ENCODE results near the gene PAX5.

The PAX5 gene

DNA sequence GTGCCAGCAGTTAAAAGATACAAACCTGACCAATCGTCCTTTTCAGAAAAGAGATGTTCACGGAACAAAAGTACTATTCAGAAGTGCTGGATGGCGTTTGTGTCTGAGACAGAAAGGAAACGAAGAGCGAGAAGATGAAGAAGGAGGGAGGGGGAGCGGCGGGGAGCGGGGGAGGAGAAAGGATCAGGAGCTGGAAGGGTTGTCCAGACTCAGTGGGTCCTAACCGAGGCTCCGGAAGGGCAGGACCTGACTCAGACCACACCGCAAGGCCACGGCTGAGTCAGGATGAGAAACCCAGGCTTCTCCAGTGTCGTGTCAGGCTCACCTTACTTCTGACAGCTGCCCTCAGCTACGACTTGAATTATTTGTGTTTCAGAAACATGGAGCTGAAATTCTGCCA, 46.2 kb downstream of the PAX5 start:
- Histone ChIP-seq H3K9me3 (ENCODE audit: control insufficient read depth, low read length) (no peaks in the 10 kb centered on the region), H3K4me3 (ENCODE audit: insufficient read depth, low read depth, low read length) (no peak overlapping the region), H3K4me1 (ENCODE audit: control insufficient read depth, insufficient read depth, low read length) (peaks cover 12% of the 10 kb centered on the region), H3K27me3 (ENCODE audit: control insufficient read depth, insufficient read depth, low read length, poor library complexity, severe bottlenecking) (peaks cover 86% of the 10 kb centered on the region), H3K27ac (ENCODE audit: insufficient read depth, low read depth, low read length, poor library complexity, severe bottlenecking) (no peak overlapping the region), H3K36me3 (ENCODE audit: control insufficient read depth, insufficient read depth, low read length) (no peaks in the 10 kb centered on the region)
- 12 to 16% methylated on average over 14 of the region's 14 CpGs for WGBS, 2 experiments

DNA sequence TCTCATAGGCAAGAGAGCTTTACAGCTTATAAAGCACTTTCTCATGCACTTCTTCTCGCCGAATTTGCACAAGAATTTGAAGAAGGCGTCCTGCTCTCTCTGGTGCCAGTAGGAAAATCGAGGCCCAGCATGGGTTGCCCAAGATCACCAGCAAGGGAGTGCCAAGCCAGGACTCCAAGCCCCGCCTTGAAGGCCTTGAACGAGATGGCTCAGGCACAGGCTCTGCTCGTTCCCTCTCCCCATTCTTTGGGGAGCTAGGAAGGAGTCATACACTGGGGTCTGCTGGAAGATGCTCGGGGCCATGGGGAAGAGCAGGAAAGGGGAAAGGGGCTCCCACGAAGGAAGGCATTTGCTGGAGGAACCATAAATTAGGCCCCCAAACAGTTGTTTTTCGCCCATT, 46.7 kb downstream of the PAX5 start:
- Histone ChIP-seq H3K9me3 (ENCODE audit: control insufficient read depth, low read length) (no peaks in the 10 kb centered on the region), H3K4me3 (ENCODE audit: insufficient read depth, low read depth, low read length) (no peak overlapping the region), H3K36me3 (ENCODE audit: control insufficient read depth, insufficient read depth, low read length) (no peaks in the 10 kb centered on the region), H3K4me1 (ENCODE audit: control insufficient read depth, insufficient read depth, low read length) (peaks cover 12% of the 10 kb centered on the region), H3K27me3 (ENCODE audit: control insufficient read depth, insufficient read depth, low read length, poor library complexity, severe bottlenecking) (peaks cover 86% of the 10 kb centered on the region), H3K27ac (ENCODE audit: insufficient read depth, low read depth, low read length, poor library complexity, severe bottlenecking) (no peak overlapping the region)
- 9 to 13% methylated on average over 10 of the region's 10 CpGs for WGBS, 2 experiments

DNA sequence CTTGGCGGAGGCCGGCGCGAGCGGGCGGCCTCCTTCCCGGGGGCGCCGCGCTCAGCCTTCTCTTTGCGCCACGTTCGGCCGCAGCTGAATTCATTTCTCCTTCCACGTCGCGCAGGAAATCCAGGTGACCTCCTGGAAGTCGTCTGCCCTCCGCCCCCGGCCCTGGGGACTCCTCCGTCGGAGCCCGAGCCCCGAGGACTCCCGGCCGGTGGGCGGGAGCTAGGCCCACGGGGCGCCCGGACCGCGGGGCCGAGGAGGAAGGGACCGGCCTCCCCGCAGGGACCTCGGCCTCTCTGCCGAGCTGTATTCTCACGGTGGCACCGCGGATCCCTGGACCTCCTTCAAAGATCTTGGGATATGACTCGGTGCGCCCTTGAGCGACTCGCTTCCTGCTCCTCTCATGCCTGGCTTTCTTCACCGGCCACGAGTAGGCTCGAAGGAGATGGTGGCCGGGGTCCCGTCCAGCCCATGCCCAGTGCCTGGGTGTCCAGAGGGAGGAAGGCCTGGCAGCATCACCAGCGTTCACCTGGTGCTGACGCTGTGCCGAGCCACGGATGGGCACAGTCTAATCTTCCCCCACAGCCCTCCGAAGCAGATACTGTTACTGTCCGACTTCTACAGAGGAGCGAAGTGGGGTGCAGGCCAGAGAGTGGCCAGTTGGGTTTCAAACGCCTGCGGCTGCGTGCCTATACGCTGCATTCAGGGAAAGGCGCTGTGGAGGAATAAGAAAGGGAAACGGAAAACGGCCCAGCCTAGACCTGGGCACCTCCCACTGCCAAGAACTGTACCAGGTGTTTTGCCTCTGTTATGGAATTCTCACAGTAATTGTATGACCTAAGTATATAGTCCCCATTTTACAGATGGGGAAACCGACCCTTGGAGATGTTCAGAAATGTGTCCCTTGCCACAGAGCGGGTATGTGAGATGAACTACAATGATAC, 47.3 kb downstream of the PAX5 start:
- no peak overlapping the region for H3K27ac ChIP-seq (ENCODE audit: insufficient read depth, low read depth, low read length, poor library complexity, severe bottlenecking)
- H3K36me3 ChIP-seq (ENCODE audit: control insufficient read depth, insufficient read depth, low read length), result no peaks in the 10 kb centered on the region
- H3K27me3 ChIP-seq (ENCODE audit: control insufficient read depth, insufficient read depth, low read length, poor library complexity, severe bottlenecking), result peaks cover 87% of the 10 kb centered on the region
- peaks cover 12% of the 10 kb centered on the region for H3K4me1 ChIP-seq (ENCODE audit: control insufficient read depth, insufficient read depth, low read length)
- 2 to 3% methylated on average over 65 of the region's 65 CpGs for WGBS, 2 experiments
- H3K9me3 ChIP-seq (ENCODE audit: control insufficient read depth, low read length), result no peaks in the 10 kb centered on the region
- peak overlapping the region; percentile 39 for H3K4me3 ChIP-seq (ENCODE audit: insufficient read depth, low read depth, low read length)

DNA sequence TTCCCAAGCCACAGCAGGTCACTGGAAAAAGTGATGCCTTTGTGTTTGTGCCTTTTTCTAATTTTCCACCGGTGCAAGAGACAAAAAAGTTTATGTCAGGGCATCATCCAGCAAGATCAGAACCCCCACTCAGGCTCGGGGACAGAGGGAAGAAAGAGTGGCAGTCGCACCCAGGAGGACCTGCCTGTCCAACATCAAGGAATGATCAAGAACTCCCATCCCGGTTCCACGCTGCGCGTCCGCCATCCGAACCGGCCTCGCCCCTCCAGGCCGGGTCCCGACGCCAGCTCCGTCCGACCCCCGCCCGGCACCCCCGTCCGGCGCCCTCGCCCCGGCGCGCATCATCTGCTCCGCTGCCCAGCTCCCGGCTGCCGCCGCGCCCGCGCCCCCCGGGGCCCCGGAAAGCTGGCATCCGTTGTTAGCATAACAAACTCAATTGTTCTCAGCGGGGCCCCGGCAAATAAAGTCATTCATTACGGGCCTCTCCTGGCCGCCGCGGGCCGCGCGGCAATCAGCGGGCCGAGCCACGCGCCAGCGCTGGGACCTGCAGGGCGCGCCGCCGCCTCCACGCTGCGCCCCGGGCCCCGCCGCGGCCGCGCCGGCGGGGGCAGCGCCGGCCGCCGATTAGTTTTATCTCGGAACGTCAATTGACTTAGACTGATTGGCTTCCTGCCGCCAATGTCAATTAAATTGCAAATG, 48.1 kb downstream of the PAX5 start:
- peaks cover 14% of the 10 kb centered on the region for H3K4me1 ChIP-seq (ENCODE audit: control insufficient read depth, insufficient read depth, low read length)
- no peak overlapping the region for H3K27ac ChIP-seq (ENCODE audit: insufficient read depth, low read depth, low read length, poor library complexity, severe bottlenecking)
- H3K36me3 ChIP-seq (ENCODE audit: control insufficient read depth, insufficient read depth, low read length), result no peaks in the 10 kb centered on the region
- peak overlapping the region; percentile 39 for H3K4me3 ChIP-seq (ENCODE audit: insufficient read depth, low read depth, low read length)
- H3K9me3 ChIP-seq (ENCODE audit: control insufficient read depth, low read length), result no peaks in the 10 kb centered on the region
- WGBS, 2 experiments, result 1% methylated on average over 70 of the region's 70 CpGs
- H3K27me3 ChIP-seq (ENCODE audit: control insufficient read depth, insufficient read depth, low read length, poor library complexity, severe bottlenecking), result peaks cover 93% of the 10 kb centered on the region

DNA sequence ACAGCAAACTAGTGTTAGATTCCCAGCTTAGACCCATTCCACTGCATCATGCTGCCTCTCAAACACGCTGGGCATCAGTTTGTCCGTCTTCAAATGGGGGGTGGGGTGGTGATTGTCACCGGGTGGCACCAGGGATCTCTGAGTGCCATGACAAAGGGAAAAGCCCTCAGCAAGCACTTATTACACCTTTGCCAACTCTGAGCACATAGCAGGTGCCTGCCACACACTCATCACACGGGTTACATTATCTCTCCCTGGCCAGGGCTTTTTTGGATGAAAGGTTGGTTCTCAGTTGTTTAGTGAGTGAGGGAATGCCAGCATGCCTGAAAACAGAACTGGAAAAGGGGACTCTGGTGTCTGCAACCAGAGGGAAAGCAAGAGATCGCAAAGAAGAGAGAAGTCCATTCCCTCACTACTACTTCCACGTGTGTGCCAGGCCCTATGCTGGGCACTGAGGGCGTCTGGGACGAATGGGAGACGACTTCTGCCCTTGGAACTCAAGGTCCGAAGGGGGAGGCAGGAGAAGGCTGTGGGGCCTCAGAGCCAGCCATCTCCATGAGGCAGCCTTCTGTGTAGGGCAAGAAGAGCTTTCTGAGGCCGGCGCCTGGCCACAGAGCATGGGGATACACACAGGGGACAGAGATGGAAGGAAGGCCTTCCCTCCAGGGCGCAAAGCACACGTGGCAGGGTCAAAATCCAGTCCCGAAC, 48.9 kb downstream of the PAX5 start:
- WGBS, 2 experiments, result 32 to 34% methylated on average over 15 of the region's 15 CpGs
- H3K4me3 ChIP-seq (ENCODE audit: insufficient read depth, low read depth, low read length), result peak overlapping the region; percentile 10
- H3K27ac ChIP-seq (ENCODE audit: insufficient read depth, low read depth, low read length, poor library complexity, severe bottlenecking), result no peak overlapping the region

DNA sequence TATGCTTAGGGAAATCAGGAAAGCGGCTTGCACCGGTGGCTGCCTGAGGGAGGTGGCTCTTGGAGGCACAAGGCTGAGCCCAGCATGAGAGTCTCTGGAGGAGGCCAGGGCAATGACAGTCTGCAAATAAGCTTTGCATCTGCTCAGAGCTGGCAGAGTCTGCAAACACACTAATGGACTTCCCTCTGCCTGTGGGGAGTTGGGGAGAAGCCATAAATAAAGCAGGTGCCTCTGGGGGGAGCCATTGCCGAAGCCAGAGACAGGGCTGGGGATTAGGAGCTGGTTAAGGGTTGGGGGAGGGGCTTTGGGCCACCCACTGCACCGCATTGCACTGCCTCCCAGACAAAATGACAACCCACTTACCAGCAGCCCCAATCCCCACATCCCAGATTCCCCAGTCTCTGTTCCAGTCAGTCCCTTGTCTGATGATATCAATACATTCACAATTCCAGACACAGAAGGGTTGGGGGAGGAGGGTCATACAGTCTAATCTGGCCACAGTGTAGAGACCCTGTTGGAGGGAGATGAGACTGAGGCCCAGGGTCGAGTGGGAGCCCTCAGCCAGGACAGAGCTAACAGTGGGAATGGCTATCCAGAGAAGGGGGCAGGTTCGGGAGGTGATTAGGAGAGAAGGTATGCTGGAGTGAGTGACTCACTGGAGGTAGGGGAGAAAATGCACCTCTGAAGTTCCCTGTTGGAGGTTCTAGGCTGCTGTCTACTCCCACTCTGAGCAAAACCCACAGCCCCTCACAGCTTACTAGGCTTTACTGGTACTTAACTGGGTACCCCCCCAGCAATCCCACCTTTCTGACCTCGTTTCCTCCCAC, 53.7 kb downstream of the PAX5 start:
- H3K27me3 ChIP-seq (ENCODE audit: control insufficient read depth, insufficient read depth, low read length, poor library complexity, severe bottlenecking), result peaks cover 51% of the 10 kb centered on the region

More for the DNA sequence above, 48.9 kb downstream of the PAX5 start:
- Histone ChIP-seq H3K36me3 (ENCODE audit: control insufficient read depth, insufficient read depth, low read length) (no peaks in the 10 kb centered on the region), H3K4me1 (ENCODE audit: control insufficient read depth, insufficient read depth, low read length) (peaks cover 15% of the 10 kb centered on the region), H3K9me3 (ENCODE audit: control insufficient read depth, low read length) (no peaks in the 10 kb centered on the region), H3K27me3 (ENCODE audit: control insufficient read depth, insufficient read depth, low read length, poor library complexity, severe bottlenecking) (peaks cover 92% of the 10 kb centered on the region)

DNA sequence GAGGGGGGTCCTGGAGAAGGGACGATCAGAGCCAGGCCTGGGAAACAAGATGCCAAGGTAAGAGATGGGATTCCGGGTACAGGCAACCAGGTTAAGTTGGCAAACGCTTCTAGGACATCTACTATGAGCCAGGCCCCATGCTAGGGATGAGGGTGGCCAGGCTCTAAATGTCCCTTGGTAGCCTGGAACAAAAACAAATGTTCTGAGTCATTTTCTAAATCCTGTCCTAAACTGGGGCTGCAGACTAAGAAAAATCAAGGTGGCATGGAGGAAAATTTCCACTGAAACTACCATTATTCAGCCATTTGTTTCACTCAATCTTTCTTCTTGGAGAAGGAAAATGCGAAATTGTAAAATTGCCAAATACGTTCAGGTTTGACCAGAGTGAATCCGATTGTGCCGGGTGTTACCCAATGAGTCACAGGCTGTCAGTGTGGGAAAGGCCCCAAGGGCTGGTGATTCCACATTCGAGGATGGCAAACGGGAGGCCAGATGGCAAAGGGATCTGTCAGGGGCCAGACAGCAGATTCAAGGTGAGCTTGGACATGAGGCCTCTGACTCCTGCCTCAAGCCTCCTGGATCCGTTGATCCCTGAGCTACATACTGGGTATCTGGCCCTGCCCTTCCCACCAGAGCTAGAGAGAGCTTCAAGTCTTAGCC, 57.6 kb downstream of the PAX5 start:
- peaks cover 9% of the 10 kb centered on the region for H3K4me1 ChIP-seq (ENCODE audit: control insufficient read depth, insufficient read depth, low read length)
- no peak overlapping the region for H3K27ac ChIP-seq (ENCODE audit: insufficient read depth, low read depth, low read length, poor library complexity, severe bottlenecking)
- H3K36me3 ChIP-seq (ENCODE audit: control insufficient read depth, insufficient read depth, low read length), result no peaks in the 10 kb centered on the region
- no peak overlapping the region for H3K4me3 ChIP-seq (ENCODE audit: insufficient read depth, low read depth, low read length)
- 87 to 91% methylated on average over 10 of the region's 10 CpGs for WGBS, 2 experiments
- H3K9me3 ChIP-seq (ENCODE audit: control insufficient read depth, low read length), result no peaks in the 10 kb centered on the region
- peaks cover 16% of the 10 kb centered on the region for H3K27me3 ChIP-seq (ENCODE audit: control insufficient read depth, insufficient read depth, low read length, poor library complexity, severe bottlenecking)

More for the DNA sequence above, 53.7 kb downstream of the PAX5 start:
- Histone ChIP-seq H3K4me3 (ENCODE audit: insufficient read depth, low read depth, low read length) (no peak overlapping the region), H3K27ac (ENCODE audit: insufficient read depth, low read depth, low read length, poor library complexity, severe bottlenecking) (no peak overlapping the region), H3K4me1 (ENCODE audit: control insufficient read depth, insufficient read depth, low read length) (peaks cover 11% of the 10 kb centered on the region), H3K36me3 (ENCODE audit: control insufficient read depth, insufficient read depth, low read length) (no peaks in the 10 kb centered on the region), H3K9me3 (ENCODE audit: control insufficient read depth, low read length) (no peaks in the 10 kb centered on the region)
- 38 to 40% methylated on average over 7 of the region's 7 CpGs for WGBS, 2 experiments

DNA sequence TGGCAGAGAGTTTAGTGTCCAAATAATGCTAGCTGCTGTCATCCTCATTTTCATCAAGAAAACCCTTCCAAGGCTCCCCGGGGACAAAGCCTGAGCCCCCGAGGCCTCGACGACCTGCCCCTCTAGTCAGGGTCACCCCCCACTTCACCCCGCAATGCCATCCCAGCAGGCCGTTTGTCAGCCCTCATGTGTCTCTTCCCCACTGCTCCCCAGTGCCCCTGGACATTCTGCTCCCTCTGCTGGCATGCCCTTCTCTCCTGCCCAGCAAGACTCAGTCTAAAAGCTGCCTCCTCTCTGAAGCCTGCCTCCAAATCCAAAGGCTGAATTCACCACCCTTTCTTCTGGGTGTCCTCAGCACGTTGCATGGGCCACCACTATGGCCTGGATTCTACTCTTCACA, 59.3 kb downstream of the PAX5 start:
- Histone ChIP-seq H3K4me1 (ENCODE audit: control insufficient read depth, insufficient read depth, low read length) (peaks cover 2% of the 10 kb centered on the region), H3K27me3 (ENCODE audit: control insufficient read depth, insufficient read depth, low read length, poor library complexity, severe bottlenecking) (peaks cover 7% of the 10 kb centered on the region), H3K27ac (ENCODE audit: insufficient read depth, low read depth, low read length, poor library complexity, severe bottlenecking) (no peak overlapping the region), H3K9me3 (ENCODE audit: control insufficient read depth, low read length) (no peaks in the 10 kb centered on the region), H3K4me3 (ENCODE audit: insufficient read depth, low read depth, low read length) (no peak overlapping the region), H3K36me3 (ENCODE audit: control insufficient read depth, insufficient read depth, low read length) (no peaks in the 10 kb centered on the region)
- 68 to 80% methylated on average over 7 of the region's 7 CpGs for WGBS, 2 experiments

DNA sequence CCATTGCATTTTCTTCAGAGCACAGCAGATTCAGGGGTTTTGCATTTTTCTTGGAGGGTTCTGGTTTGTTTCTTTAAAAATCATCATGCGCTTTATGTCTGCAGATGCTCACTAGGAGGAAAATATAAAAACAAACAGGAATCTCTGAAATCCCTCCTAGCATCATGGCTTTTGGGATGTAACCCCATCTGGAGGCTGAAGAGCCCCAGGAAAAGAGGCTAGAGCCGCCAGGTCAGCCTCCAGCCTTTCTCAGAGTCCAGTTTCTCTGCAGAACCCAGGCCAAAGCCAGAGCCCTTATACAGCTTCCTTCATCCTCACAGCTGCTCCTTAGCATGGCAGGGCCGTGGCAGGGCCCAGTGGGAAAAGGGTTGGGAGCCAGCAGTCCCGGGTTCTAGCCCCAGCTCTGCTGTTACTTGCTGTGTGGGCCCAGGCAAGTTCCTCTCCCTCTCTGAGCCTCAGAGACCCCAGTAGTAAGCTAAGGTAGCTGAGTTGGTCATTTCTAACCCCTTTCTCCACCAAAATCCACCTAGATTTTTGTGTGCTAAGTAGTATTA, 62.1 kb downstream of the PAX5 start:
- Histone ChIP-seq H3K27me3 (ENCODE audit: control insufficient read depth, insufficient read depth, low read length, poor library complexity, severe bottlenecking) (no peaks in the 10 kb centered on the region), H3K9me3 (ENCODE audit: control insufficient read depth, low read length) (no peaks in the 10 kb centered on the region), H3K27ac (ENCODE audit: insufficient read depth, low read depth, low read length, poor library complexity, severe bottlenecking) (no peak overlapping the region), H3K36me3 (ENCODE audit: control insufficient read depth, insufficient read depth, low read length) (no peaks in the 10 kb centered on the region), H3K4me1 (ENCODE audit: control insufficient read depth, insufficient read depth, low read length) (no peaks in the 10 kb centered on the region), H3K4me3 (ENCODE audit: insufficient read depth, low read depth, low read length) (no peak overlapping the region)
- 80 to 85% methylated on average over 4 of the region's 4 CpGs for whole genome bisulfite sequencing, 2 experiments
